Measurements from ENCODE around the gene MINAR1.

- TF ChIP-seq POLR2A (IDR thresholded peaks at IDR 0.05) (no peak), CTCF (IDR thresholded peaks at IDR 0.05) (no peak)
Measured at GRCh38 chr15:79425591-79426295, 6.4 kb upstream of the MINAR1 start.
